Osteoblast (primary cell): ENCODE results near the gene CACNA1C. TPM values are rescaled to one million over a fixed set of nuclear protein-coding genes. Genes with fewer than 3 reads are reported as not detected.
A peak's percentile ranks its signal among the peaks of the same experiment; 100 is the strongest.

Source experiments
- DNase-seq: peaks from one replicate; pipeline ENCODE4 v3.0.0; 2011; ENCODE audit warnings: low spot score, mixed read lengths; ENCODE audit not compliant: insufficient read length; ENCODE audit errors: missing footprints
- H2AFZ ChIP-seq: 2 replicates; pipeline ENCODE4 v1.6.0; 2011; ENCODE audit warnings: mild to moderate bottlenecking, low read length
- H3K27ac ChIP-seq: 2 replicates; pipeline ENCODE4 v1.5.1; 2011; ENCODE audit warnings: mild to moderate bottlenecking, low read depth, low read length, moderate library complexity
- H3K27me3 ChIP-seq: 2 replicates; pipeline ENCODE4 v1.6.0; 2012; ENCODE audit warnings: mild to moderate bottlenecking, control low read depth, inconsistent platforms, low read length, moderate library complexity; ENCODE audit not compliant: insufficient read depth
- H3K36me3 ChIP-seq: 2 replicates; pipeline ENCODE4 v1.5.1; 2011; ENCODE audit warnings: mild to moderate bottlenecking, low read length, control low read depth, moderate library complexity; ENCODE audit not compliant: insufficient read depth
- H3K4me1 ChIP-seq: 2 replicates; pipeline ENCODE4 v1.5.1; 2011; ENCODE audit warnings: mild to moderate bottlenecking, low read length, control low read depth, moderate library complexity; ENCODE audit not compliant: insufficient read depth
- H3K4me2 ChIP-seq: 2 replicates; pipeline ENCODE4 v1.6.0; 2011; ENCODE audit warnings: mild to moderate bottlenecking, low read length; ENCODE audit not compliant: insufficient read depth
- H3K4me3 ChIP-seq: fragments of 200-600 bp; sonication (generic); 3 replicates; pipeline ENCODE4 v1.5.1; 2012; ENCODE audit warnings: mild to moderate bottlenecking, low read length, inconsistent platforms; ENCODE audit not compliant: insufficient read depth
- H3K79me2 ChIP-seq: 2 replicates; pipeline ENCODE4 v1.6.0; 2012; ENCODE audit warnings: mild to moderate bottlenecking, low read length, control low read depth, inconsistent platforms; ENCODE audit not compliant: insufficient read depth
- H3K9me3 ChIP-seq: 2 replicates; pipeline ENCODE4 v1.5.1; 2011; ENCODE audit warnings: low read depth, low read length, control low read depth
- H4K20me1 ChIP-seq: 2 replicates; pipeline ENCODE4 v1.6.0; 2012; ENCODE audit warnings: mild to moderate bottlenecking, low read length, control low read depth; ENCODE audit not compliant: insufficient read depth
- CTCF ChIP-seq: IDR thresholded peaks from 2 replicates; pipeline ENCODE4 v1.5.1; 2011; ENCODE audit warnings: mild to moderate bottlenecking, low read depth, low read length, moderate library complexity; ENCODE audit errors: extremely low read depth
- total RNA-seq: library from RNA; depleted of rRNA; stranded (reverse); fragments of >200 nt; gene quantifications from 2 replicates; pipeline ENCODE4 v1.2.3, GENCODE V29; 2012

The CACNA1C gene
- total RNA-seq, 1 donor: 19.2 TPM

- TF ChIP-seq CTCF: no peak
- H3K27ac ChIP-seq: no peak overlapping the region
- H3K27me3 ChIP-seq: no peaks in the 10 kb centered on the region
- H3K4me2 ChIP-seq: no peak overlapping the region
- no peaks in the 10 kb centered on the region for H3K9me3 ChIP-seq
- no peaks in the 10 kb centered on the region for H4K20me1 ChIP-seq
- no peak overlapping the region for H2AFZ ChIP-seq
- H3K79me2 ChIP-seq: peaks cover 38% of the 10 kb centered on the region
- DNase-seq: no peak
- peaks cover 50% of the 10 kb centered on the region for H3K4me1 ChIP-seq
- no peak overlapping the region for H3K4me3 ChIP-seq
- H3K36me3 ChIP-seq: no peaks in the 10 kb centered on the region
Observed at GRCh38 chr12:2270846-2271245, 218.1 kb downstream of the CACNA1C start.

- H3K4me1 ChIP-seq: peaks cover 45% of the 10 kb centered on the region
- H3K27me3 ChIP-seq: no peaks in the 10 kb centered on the region
- H3K9me3 ChIP-seq: no peaks in the 10 kb centered on the region
- H2AFZ ChIP-seq: no peak overlapping the region
- H3K27ac ChIP-seq: peak overlapping the region; percentile 55
- no peaks in the 10 kb centered on the region for H4K20me1 ChIP-seq
- H3K4me2 ChIP-seq: no peak overlapping the region
- no peak overlapping the region for H3K4me3 ChIP-seq
- no peak for TF ChIP-seq CTCF
- H3K79me2 ChIP-seq: peaks cover 36% of the 10 kb centered on the region
- no peaks in the 10 kb centered on the region for H3K36me3 ChIP-seq
- DNase-seq: no peak
Observed at GRCh38 chr12:2271961-2272360, 219.2 kb downstream of the CACNA1C start.

GRCh38 chr12:2273288-2273687 lies 220.5 kb downstream of the CACNA1C start:
- Histone ChIP-seq H3K27me3 (no peaks in the 10 kb centered on the region), H4K20me1 (no peaks in the 10 kb centered on the region), H3K79me2 (peaks cover 37% of the 10 kb centered on the region), H3K27ac (peak overlapping the region; percentile 58), H3K4me1 (peaks cover 32% of the 10 kb centered on the region), H2AFZ (no peak overlapping the region), H3K9me3 (no peaks in the 10 kb centered on the region), H3K36me3 (no peaks in the 10 kb centered on the region), H3K4me2 (peak overlapping the region; percentile 33), H3K4me3 (no peak overlapping the region)
- TF ChIP-seq CTCF: peak; percentile 84
- DNase-seq: peak; percentile 94

- Histone ChIP-seq H2AFZ (no peak overlapping the region), H3K4me1 (peaks cover 27% of the 10 kb centered on the region), H3K27me3 (no peaks in the 10 kb centered on the region), H3K9me3 (no peaks in the 10 kb centered on the region), H3K79me2 (peaks cover 37% of the 10 kb centered on the region), H3K27ac (peak overlapping the region; percentile 58), H3K4me2 (peak overlapping the region; percentile 33), H3K36me3 (no peaks in the 10 kb centered on the region), H3K4me3 (no peak overlapping the region), H4K20me1 (no peaks in the 10 kb centered on the region)
- TF ChIP-seq CTCF: no peak
- no peak for DNase-seq
Observed at GRCh38 chr12:2273751-2274150, 221.0 kb downstream of the CACNA1C start.
